Neural progenitor cell (in vitro differentiated cells): Measurements from ENCODE around the gene NFXL1. TPM values are rescaled to one million over a fixed set of nuclear protein-coding genes. Genes with fewer than 3 reads are reported as not detected.

ENCODE experiments used
- DNase-seq: peaks from one replicate; pipeline ENCODE4 v3.0.0-alpha.2; 2016; ENCODE audit warnings: low spot score
- H2AFZ ChIP-seq: fragments of 200-600 bp; sonication (generic); replicated peaks from 2 replicates; pipeline ENCODE4 v1.6.1; 2016; ENCODE audit warnings: antibody characterized with exemption
- H3F3A ChIP-seq: fragments of 200-600 bp; sonication (generic); 2 replicates; pipeline ENCODE4 v1.6.1; 2016; ENCODE audit warnings: antibody characterized with exemption, low read depth
- H3K27ac ChIP-seq: fragments of 200-600 bp; sonication (generic); 2 replicates; pipeline ENCODE4 v1.5.1; 2016; ENCODE audit warnings: mild to moderate bottlenecking
- H3K27me3 ChIP-seq: fragments of 200-600 bp; sonication (generic); 2 replicates; pipeline ENCODE4 v1.6.1; 2016; ENCODE audit warnings: mild to moderate bottlenecking, moderate library complexity
- H3K36me3 ChIP-seq: fragments of 200-600 bp; sonication (generic); 2 replicates; pipeline ENCODE4 v1.5.1; 2016
- H3K4me1 ChIP-seq: fragments of 200-600 bp; sonication (generic); 2 replicates; pipeline ENCODE4 v1.6.1; 2016; ENCODE audit warnings: mixed run types
- H3K4me2 ChIP-seq: fragments of 200-600 bp; sonication (generic); 2 replicates; pipeline ENCODE4 v1.6.1; 2016
- H3K4me3 ChIP-seq: fragments of 200-600 bp; sonication (generic); 2 replicates; pipeline ENCODE4 v1.5.1; 2016
- H3K79me2 ChIP-seq: fragments of 200-600 bp; sonication (generic); 2 replicates; pipeline ENCODE4 v1.6.1; 2016; ENCODE audit warnings: low read depth
- H3K9ac ChIP-seq: fragments of 200-600 bp; sonication (generic); 2 replicates; pipeline ENCODE4 v1.6.1; 2016
- H3K9me3 ChIP-seq: fragments of 200-600 bp; sonication (generic); 2 replicates; pipeline ENCODE4 v1.5.1; 2016; ENCODE audit warnings: low read depth
- H4K20me1 ChIP-seq: fragments of 200-600 bp; sonication (generic); 2 replicates; pipeline ENCODE4 v1.6.1; 2016; ENCODE audit warnings: low read depth
- H3K27ac Mint-ChIP-seq: 3 replicates; pipeline ENCODE4 v1.8.0; 2021; ENCODE audit warnings: mixed read lengths
- H3K27me3 Mint-ChIP-seq: 2 replicates; pipeline ENCODE4 v1.8.0; 2022; ENCODE audit warnings: low read depth, mild to moderate bottlenecking, inconsistent platforms, moderate library complexity, mixed read lengths; ENCODE audit not compliant: insufficient read depth
- H3K36me3 Mint-ChIP-seq: 3 replicates; pipeline ENCODE4 v1.8.0; 2021; ENCODE audit warnings: mixed read lengths
- H3K4me1 Mint-ChIP-seq: 3 replicates; pipeline ENCODE4 v1.8.0; 2021; ENCODE audit warnings: mixed read lengths
- H3K4me3 Mint-ChIP-seq: 3 replicates; pipeline ENCODE4 v1.8.0; 2021; ENCODE audit warnings: mild to moderate bottlenecking, moderate library complexity, mixed read lengths
- H3K9me3 Mint-ChIP-seq: 3 replicates; pipeline ENCODE4 v1.8.0; 2020; ENCODE audit warnings: mixed read lengths
- EZH2 ChIP-seq: fragments of 200-600 bp; sonication (generic); IDR thresholded peaks from 2 replicates; pipeline ENCODE4 v1.6.1; 2017; ENCODE audit warnings: antibody characterized with exemption, mild to moderate bottlenecking, moderate library complexity
- EZH2phosphoT487 ChIP-seq: fragments of 200-600 bp; sonication (generic); IDR thresholded peaks from 2 replicates; pipeline ENCODE4 v1.6.1; 2017; ENCODE audit warnings: antibody characterized with exemption
- total RNA-seq: library from RNA; depleted of rRNA; stranded (reverse); fragments of >200 nt; gene quantifications from 2 replicates; pipeline ENCODE4 v1.2.3, GENCODE V29; 2015; ENCODE audit warnings: low replicate concordance
- TF ChIP-seq, protein P1 (sequence below): fragments of 200-600 bp; sonication (generic); IDR thresholded peaks from 2 replicates; pipeline ENCODE4 v1.5.1; 2017; ENCODE audit warnings: antibody characterized with exemption, mild to moderate bottlenecking

Gene NFXL1
- total RNA-seq, 1 donor from 2014 or later: 33.2 TPM

GRCh38 chr4:47824840-47825239 is 89.5 kb downstream of the NFXL1 start:
- no peaks in the 10 kb centered on the region for H3K9me3 Mint-ChIP-seq
- peak; percentile 23 for DNase-seq
- Histone ChIP-seq H3K9ac (no peak overlapping the region), H3K9me3 (no peaks in the 10 kb centered on the region), H3K4me1 (peaks cover 11% of the 10 kb centered on the region), H3K36me3 (no peaks in the 10 kb centered on the region), H3F3A (peaks cover 3% of the 10 kb centered on the region), H4K20me1 (no peaks in the 10 kb centered on the region), H3K79me2 (no peaks in the 10 kb centered on the region), H3K27me3 (no peaks in the 10 kb centered on the region), H2AFZ (peak overlapping the region; percentile 85), H3K27ac (no peak overlapping the region), H3K4me3 (no peak overlapping the region), H3K4me2 (peak overlapping the region; percentile 42)
- peak overlapping the region; percentile 82 for H3K27ac Mint-ChIP-seq
- no peak for TF ChIP-seq EZH2phosphoT487
- no peak for TF ChIP-seq EZH2
- TF ChIP-seq, protein P1, sequence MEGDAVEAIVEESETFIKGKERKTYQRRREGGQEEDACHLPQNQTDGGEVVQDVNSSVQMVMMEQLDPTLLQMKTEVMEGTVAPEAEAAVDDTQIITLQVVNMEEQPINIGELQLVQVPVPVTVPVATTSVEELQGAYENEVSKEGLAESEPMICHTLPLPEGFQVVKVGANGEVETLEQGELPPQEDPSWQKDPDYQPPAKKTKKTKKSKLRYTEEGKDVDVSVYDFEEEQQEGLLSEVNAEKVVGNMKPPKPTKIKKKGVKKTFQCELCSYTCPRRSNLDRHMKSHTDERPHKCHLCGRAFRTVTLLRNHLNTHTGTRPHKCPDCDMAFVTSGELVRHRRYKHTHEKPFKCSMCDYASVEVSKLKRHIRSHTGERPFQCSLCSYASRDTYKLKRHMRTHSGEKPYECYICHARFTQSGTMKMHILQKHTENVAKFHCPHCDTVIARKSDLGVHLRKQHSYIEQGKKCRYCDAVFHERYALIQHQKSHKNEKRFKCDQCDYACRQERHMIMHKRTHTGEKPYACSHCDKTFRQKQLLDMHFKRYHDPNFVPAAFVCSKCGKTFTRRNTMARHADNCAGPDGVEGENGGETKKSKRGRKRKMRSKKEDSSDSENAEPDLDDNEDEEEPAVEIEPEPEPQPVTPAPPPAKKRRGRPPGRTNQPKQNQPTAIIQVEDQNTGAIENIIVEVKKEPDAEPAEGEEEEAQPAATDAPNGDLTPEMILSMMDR: no peak
- no peak overlapping the region for H3K4me3 Mint-ChIP-seq
- H3K27me3 Mint-ChIP-seq: peaks cover 2% of the 10 kb centered on the region
- peaks cover 25% of the 10 kb centered on the region for H3K4me1 Mint-ChIP-seq
- H3K36me3 Mint-ChIP-seq: no peaks in the 10 kb centered on the region

- Histone ChIP-seq H4K20me1 (no peaks in the 10 kb centered on the region), H3K36me3 (no peaks in the 10 kb centered on the region), H3K27ac (no peak overlapping the region), H3F3A (no peaks in the 10 kb centered on the region), H3K4me1 (peaks cover 10% of the 10 kb centered on the region), H3K4me3 (no peak overlapping the region), H3K4me2 (no peak overlapping the region), H3K79me2 (no peaks in the 10 kb centered on the region), H3K9me3 (no peaks in the 10 kb centered on the region), H3K27me3 (no peaks in the 10 kb centered on the region), H3K9ac (no peak overlapping the region), H2AFZ (no peak overlapping the region)
- TF ChIP-seq EZH2 (no peak), EZH2phosphoT487 (no peak)
- TF ChIP-seq, protein P1: no peak
- Mint-ChIP-seq H3K27me3 (peaks cover 2% of the 10 kb centered on the region), H3K9me3 (no peaks in the 10 kb centered on the region), H3K4me1 (peaks cover 2% of the 10 kb centered on the region), H3K4me3 (no peak overlapping the region), H3K27ac (no peak overlapping the region), H3K36me3 (no peaks in the 10 kb centered on the region)
- no peak for DNase-seq
Measured at GRCh38 chr4:47819178-47819577, 95.2 kb downstream of the NFXL1 start.

- Mint-ChIP-seq H3K9me3 (no peaks in the 10 kb centered on the region), H3K27ac (no peak overlapping the region), H3K4me1 (no peaks in the 10 kb centered on the region), H3K36me3 (no peaks in the 10 kb centered on the region), H3K4me3 (no peak overlapping the region), H3K27me3 (no peaks in the 10 kb centered on the region)
- Histone ChIP-seq H3K4me3 (no peak overlapping the region), H3K79me2 (no peaks in the 10 kb centered on the region), H2AFZ (no peak overlapping the region), H3F3A (no peaks in the 10 kb centered on the region), H3K4me1 (peaks cover 10% of the 10 kb centered on the region), H3K9ac (no peak overlapping the region), H4K20me1 (no peaks in the 10 kb centered on the region), H3K27ac (no peak overlapping the region), H3K36me3 (no peaks in the 10 kb centered on the region), H3K27me3 (no peaks in the 10 kb centered on the region), H3K9me3 (no peaks in the 10 kb centered on the region), H3K4me2 (no peak overlapping the region)
- TF ChIP-seq EZH2: no peak
- no peak for TF ChIP-seq EZH2phosphoT487
- TF ChIP-seq, protein P1: no peak
- DNase-seq: no peak
Measured at GRCh38 chr4:47817275-47817674, 97.1 kb downstream of the NFXL1 start.
